ENCODE measurements around the gene SLC6A17.

The SLC6A17 gene

GRCh38 chr1:110206261-110206920 is 56.1 kb downstream of the SLC6A17 start:
- Histone ChIP-seq H4K12ac (ENCODE audit: low read depth, low read length) (no peak overlapping the region), H3K18ac (ENCODE audit: low read length) (no peak overlapping the region), H3K27me3 (ENCODE audit: insufficient read depth, low read length) (peaks cover 15% of the 10 kb centered on the region), H3K27ac (ENCODE audit: low read depth, low read length) (no peak overlapping the region), H3K79me2 (ENCODE audit: control insufficient read depth, insufficient read depth, low read length, poor library complexity) (no peaks in the 10 kb centered on the region), H3K14ac (ENCODE audit: low read length) (no peak overlapping the region), H2AFZ (ENCODE audit: insufficient read depth, low read length, poor library complexity) (no peak overlapping the region), H2BK5ac (ENCODE audit: low read depth, low read length, poor library complexity) (no peak overlapping the region), H3K4me3 (ENCODE audit: low read depth, low read length) (no peak overlapping the region), H2BK120ac (ENCODE audit: insufficient read depth, low read length, poor library complexity) (no peak overlapping the region), H3K36me3 (ENCODE audit: control insufficient read depth in 1 of 2, insufficient read depth in 2 of 2, low read length in 2 of 2) (no peaks in the 10 kb centered on the region), H4K91ac (ENCODE audit: low read depth, low read length) (no peak overlapping the region), H3K4me2 (ENCODE audit: low read length) (no peak overlapping the region), H2BK12ac (ENCODE audit: low read length) (no peak overlapping the region), H3K79me1 (ENCODE audit: low read length) (no peaks in the 10 kb centered on the region), H3K4ac (ENCODE audit: low read depth, low read length) (no peak overlapping the region), H2AK5ac (ENCODE audit: low read length) (no peak overlapping the region), H4K8ac (ENCODE audit: low read depth, low read length) (no peak overlapping the region), H3K4me1 (ENCODE audit: control insufficient read depth in 1 of 2, insufficient read depth in 2 of 2, low read length in 2 of 2) (peaks cover 8 to 13% of the 10 kb centered on the region in 2 experiments), H3K9me3 (ENCODE audit: insufficient read depth, low read depth, low read length) (peaks cover 2% of the 10 kb centered on the region), H3K23ac (ENCODE audit: low read length) (no peak overlapping the region), H3K9ac (ENCODE audit: low read length) (no peak overlapping the region)
- DNase-seq: no peak
- no CpG with 5 or more reads among the region's 11 CpGs for WGBS (ENCODE audit: extremely low coverage, insufficient coverage, insufficient read length)

- H3K36me3 ChIP-seq (ENCODE audit: control insufficient read depth in 1 of 2, insufficient read depth in 2 of 2, low read length in 2 of 2): no peaks in the 10 kb centered on the region
- no peak overlapping the region for H3K27ac ChIP-seq (ENCODE audit: low read depth, low read length)
- peaks cover 2% of the 10 kb centered on the region for H3K9me3 ChIP-seq (ENCODE audit: insufficient read depth, low read depth, low read length)
- no peak overlapping the region for H3K9ac ChIP-seq (ENCODE audit: low read length)
- DNase-seq: peak; percentile 12 to 73
- H3K4me2 ChIP-seq (ENCODE audit: low read length): no peak overlapping the region
- no peak overlapping the region for H3K18ac ChIP-seq (ENCODE audit: low read length)
- no peak overlapping the region for H3K4me3 ChIP-seq (ENCODE audit: low read depth, low read length)
- H3K23ac ChIP-seq (ENCODE audit: low read length): no peak overlapping the region
- no peak overlapping the region for H4K8ac ChIP-seq (ENCODE audit: low read depth, low read length)
- H2BK12ac ChIP-seq (ENCODE audit: low read length): no peak overlapping the region
- H3K4ac ChIP-seq (ENCODE audit: low read depth, low read length): no peak overlapping the region
- no peak overlapping the region for H2BK5ac ChIP-seq (ENCODE audit: low read depth, low read length, poor library complexity)
- no peak overlapping the region for H4K12ac ChIP-seq (ENCODE audit: low read depth, low read length)
- H4K91ac ChIP-seq (ENCODE audit: low read depth, low read length): no peak overlapping the region
- H3K79me1 ChIP-seq (ENCODE audit: low read length): no peaks in the 10 kb centered on the region
- H3K27me3 ChIP-seq (ENCODE audit: insufficient read depth, low read length): peaks cover 29% of the 10 kb centered on the region
- H2AK5ac ChIP-seq (ENCODE audit: low read length): no peak overlapping the region
- no CpG with 5 or more reads among the region's 5 CpGs for WGBS (ENCODE audit: extremely low coverage, insufficient coverage, insufficient read length)
- H3K79me2 ChIP-seq (ENCODE audit: control insufficient read depth, insufficient read depth, low read length, poor library complexity): no peaks in the 10 kb centered on the region
- no peak overlapping the region for H2AFZ ChIP-seq (ENCODE audit: insufficient read depth, low read length, poor library complexity)
- no peak overlapping the region for H3K14ac ChIP-seq (ENCODE audit: low read length)
- peaks cover 11 to 15% of the 10 kb centered on the region in 2 experiments for H3K4me1 ChIP-seq (ENCODE audit: control insufficient read depth in 1 of 2, insufficient read depth in 2 of 2, low read length in 2 of 2)
- H2BK120ac ChIP-seq (ENCODE audit: insufficient read depth, low read length, poor library complexity): no peak overlapping the region
These were observed 57.5 kb downstream of the SLC6A17 start for GRCh38 chr1:110207831-110208230.

GRCh38 chr1:110208916-110209645 is 58.8 kb downstream of the SLC6A17 start:
- Histone ChIP-seq H2BK120ac (ENCODE audit: insufficient read depth, low read length, poor library complexity) (no peak overlapping the region), H4K12ac (ENCODE audit: low read depth, low read length) (no peak overlapping the region), H3K27ac (ENCODE audit: low read depth, low read length) (no peak overlapping the region), H3K9ac (ENCODE audit: low read length) (no peak overlapping the region), H4K91ac (ENCODE audit: low read depth, low read length) (no peak overlapping the region), H3K14ac (ENCODE audit: low read length) (no peak overlapping the region), H2BK12ac (ENCODE audit: low read length) (no peak overlapping the region), H3K27me3 (ENCODE audit: insufficient read depth, low read length) (peaks cover 35% of the 10 kb centered on the region), H3K4me2 (ENCODE audit: low read length) (peak overlapping the region; percentile 68), H2AK5ac (ENCODE audit: low read length) (no peak overlapping the region), H3K18ac (ENCODE audit: low read length) (no peak overlapping the region), H3K23ac (ENCODE audit: low read length) (no peak overlapping the region), H3K4me1 (ENCODE audit: control insufficient read depth in 1 of 2, insufficient read depth in 2 of 2, low read length in 2 of 2) (peaks cover 11 to 15% of the 10 kb centered on the region in 2 experiments), H3K36me3 (ENCODE audit: control insufficient read depth in 1 of 2, insufficient read depth in 2 of 2, low read length in 2 of 2) (no peaks in the 10 kb centered on the region), H4K8ac (ENCODE audit: low read depth, low read length) (no peak overlapping the region), H2BK5ac (ENCODE audit: low read depth, low read length, poor library complexity) (no peak overlapping the region), H3K4ac (ENCODE audit: low read depth, low read length) (no peak overlapping the region), H3K79me1 (ENCODE audit: low read length) (no peaks in the 10 kb centered on the region), H3K9me3 (ENCODE audit: insufficient read depth, low read depth, low read length) (peaks cover 4% of the 10 kb centered on the region), H2AFZ (ENCODE audit: insufficient read depth, low read length, poor library complexity) (no peak overlapping the region), H3K4me3 (ENCODE audit: low read depth, low read length) (no peak overlapping the region), H3K79me2 (ENCODE audit: control insufficient read depth, insufficient read depth, low read length, poor library complexity) (no peaks in the 10 kb centered on the region)
- no peak for DNase-seq
- WGBS (ENCODE audit: extremely low coverage, insufficient coverage, insufficient read length): no CpG with 5 or more reads among the region's 7 CpGs

GRCh38 chr1:110209715-110210603 is 59.7 kb downstream of the SLC6A17 start, which contains the start of gene KCNC4:
TSS of gene KCNC4 (plus strand) at chr1:110210314. CDS start at chr1:110211500, 1,186 bp downstream.
- Histone ChIP-seq H3K14ac (ENCODE audit: low read length) (no peak within 1 kb of the TSS), H3K27ac (ENCODE audit: low read depth, low read length) (no peak within 1 kb of the TSS), H3K4me1 (ENCODE audit: control insufficient read depth in 1 of 2, insufficient read depth in 2 of 2, low read length in 2 of 2) (peaks cover 11 to 15% of the 10 kb centered on the region in 2 experiments), H3K27me3 (ENCODE audit: insufficient read depth, low read length) (peaks cover 35% of the 10 kb centered on the region), H2BK5ac (ENCODE audit: low read depth, low read length, poor library complexity) (no peak within 1 kb of the TSS), H4K12ac (ENCODE audit: low read depth, low read length) (no peak within 1 kb of the TSS), H3K9me3 (ENCODE audit: insufficient read depth, low read depth, low read length) (peaks cover 6% of the 10 kb centered on the region), H2AFZ (ENCODE audit: insufficient read depth, low read length, poor library complexity) (peak within 1 kb of the TSS; percentile 25), H3K4me2 (ENCODE audit: low read length) (peak within 1 kb of the TSS; percentile 68), H3K9ac (ENCODE audit: low read length) (no peak within 1 kb of the TSS), H3K79me1 (ENCODE audit: low read length) (no peaks in the 10 kb centered on the region), H3K23ac (ENCODE audit: low read length) (no peak within 1 kb of the TSS), H3K36me3 (ENCODE audit: control insufficient read depth in 1 of 2, insufficient read depth in 2 of 2, low read length in 2 of 2) (no peaks in the 10 kb centered on the region), H4K8ac (ENCODE audit: low read depth, low read length) (no peak within 1 kb of the TSS), H4K91ac (ENCODE audit: low read depth, low read length) (no peak within 1 kb of the TSS), H3K4ac (ENCODE audit: low read depth, low read length) (no peak within 1 kb of the TSS), H2AK5ac (ENCODE audit: low read length) (no peak within 1 kb of the TSS), H3K79me2 (ENCODE audit: control insufficient read depth, insufficient read depth, low read length, poor library complexity) (no peaks in the 10 kb centered on the region), H2BK12ac (ENCODE audit: low read length) (no peak within 1 kb of the TSS), H3K18ac (ENCODE audit: low read length) (no peak within 1 kb of the TSS), H2BK120ac (ENCODE audit: insufficient read depth, low read length, poor library complexity) (no peak within 1 kb of the TSS), H3K4me3 (ENCODE audit: low read depth, low read length) (peak within 1 kb of the TSS; percentile 64)
- peak; percentile 29 to 60 for DNase-seq
- WGBS (ENCODE audit: extremely low coverage, insufficient coverage, insufficient read length): no CpG with 5 or more reads among the region's 103 CpGs

Measured in trophoblast cell (in vitro differentiated cells and primary cell).